ENCODE results near the gene GTPBP4. TPM values are rescaled to one million over a fixed set of nuclear protein-coding genes. Genes with fewer than 3 reads are reported as not detected.
A peak's percentile ranks its signal among the peaks of the same experiment; 100 is the strongest.

Gene GTPBP4
- total RNA-seq, 1 donor = 26.5 TPM

DNA sequence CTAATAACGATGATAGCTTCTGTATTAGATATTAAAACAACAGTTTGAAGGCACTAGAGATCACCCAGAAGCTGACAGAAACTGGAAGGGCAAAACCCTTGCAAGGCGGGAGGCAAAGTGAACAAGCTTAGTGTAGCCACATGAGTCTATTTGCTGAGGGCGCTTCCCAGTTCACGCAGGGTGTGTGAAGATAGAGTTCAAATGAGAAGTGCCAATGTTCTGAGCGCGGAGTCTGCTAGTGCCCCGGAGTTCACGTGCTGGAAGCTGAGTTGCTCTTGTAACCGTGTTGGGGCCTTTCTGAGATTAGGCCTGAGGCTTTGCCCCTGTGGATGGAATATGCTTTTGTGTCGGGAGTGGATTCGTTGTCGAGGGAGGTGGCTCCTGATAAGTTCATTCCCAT is 16.6 kb upstream of the GTPBP4 start:
- H3K4me3 ChIP-seq (ENCODE audit: low read depth, low read length) = no peak overlapping the region
- TF ChIP-seq, protein P1, sequence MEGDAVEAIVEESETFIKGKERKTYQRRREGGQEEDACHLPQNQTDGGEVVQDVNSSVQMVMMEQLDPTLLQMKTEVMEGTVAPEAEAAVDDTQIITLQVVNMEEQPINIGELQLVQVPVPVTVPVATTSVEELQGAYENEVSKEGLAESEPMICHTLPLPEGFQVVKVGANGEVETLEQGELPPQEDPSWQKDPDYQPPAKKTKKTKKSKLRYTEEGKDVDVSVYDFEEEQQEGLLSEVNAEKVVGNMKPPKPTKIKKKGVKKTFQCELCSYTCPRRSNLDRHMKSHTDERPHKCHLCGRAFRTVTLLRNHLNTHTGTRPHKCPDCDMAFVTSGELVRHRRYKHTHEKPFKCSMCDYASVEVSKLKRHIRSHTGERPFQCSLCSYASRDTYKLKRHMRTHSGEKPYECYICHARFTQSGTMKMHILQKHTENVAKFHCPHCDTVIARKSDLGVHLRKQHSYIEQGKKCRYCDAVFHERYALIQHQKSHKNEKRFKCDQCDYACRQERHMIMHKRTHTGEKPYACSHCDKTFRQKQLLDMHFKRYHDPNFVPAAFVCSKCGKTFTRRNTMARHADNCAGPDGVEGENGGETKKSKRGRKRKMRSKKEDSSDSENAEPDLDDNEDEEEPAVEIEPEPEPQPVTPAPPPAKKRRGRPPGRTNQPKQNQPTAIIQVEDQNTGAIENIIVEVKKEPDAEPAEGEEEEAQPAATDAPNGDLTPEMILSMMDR (IDR thresholded peaks at IDR 0.05; ENCODE audit: insufficient read depth, low read length) = no peak
- no peak for DNase-seq (ENCODE audit: low read depth)

DNA sequence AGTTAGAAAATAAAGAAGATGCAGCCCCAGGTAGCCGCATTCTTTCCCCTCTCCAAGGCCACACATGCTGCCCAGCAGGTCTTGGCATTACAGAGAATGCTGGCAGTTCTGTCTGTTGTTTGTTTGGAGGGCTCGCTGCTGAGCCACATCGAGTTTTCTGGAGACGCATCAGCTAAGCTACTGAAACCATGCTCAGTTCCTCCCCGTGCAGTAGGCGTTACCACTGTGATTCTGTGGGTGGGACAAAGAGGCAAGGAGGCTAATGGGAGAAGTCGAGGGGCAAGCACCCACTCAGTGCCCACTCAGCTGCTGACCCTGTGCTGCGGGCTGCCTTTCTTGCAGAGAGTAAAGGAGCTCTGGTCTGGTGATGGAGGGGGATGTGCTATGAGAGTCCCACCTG is 15.5 kb upstream of the GTPBP4 start:
- no peak overlapping the region for H3K4me3 ChIP-seq (ENCODE audit: low read depth, low read length)
- TF ChIP-seq, protein P1 (IDR thresholded peaks at IDR 0.05; ENCODE audit: insufficient read depth, low read length) = no peak
- no peak for DNase-seq (ENCODE audit: low read depth)

GRCh38 chr10:974038-974784 is 14.0 kb upstream of the GTPBP4 start:
- TF ChIP-seq, protein P1 (IDR thresholded peaks at IDR 0.05; ENCODE audit: insufficient read depth, low read length) = no peak
- H3K4me3 ChIP-seq (ENCODE audit: low read depth, low read length) = no peak overlapping the region
- peak; percentile 27 for DNase-seq (ENCODE audit: low read depth)

DNA sequence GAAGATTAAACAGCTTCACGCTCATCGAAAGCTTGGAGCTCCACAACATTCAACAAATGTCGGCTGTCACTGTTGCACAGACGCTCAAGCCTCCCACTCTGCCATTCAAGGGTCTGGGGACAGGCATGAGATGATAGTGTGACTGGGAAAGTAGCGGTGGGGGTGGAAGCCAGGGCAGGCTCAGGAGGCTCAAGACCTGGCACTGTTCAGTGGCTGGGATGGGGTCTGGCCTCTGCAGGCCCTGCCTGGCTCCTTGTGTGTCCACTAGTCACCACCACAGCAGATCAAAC is 13.5 kb upstream of the GTPBP4 start:
- no peak overlapping the region for H3K4me3 ChIP-seq (ENCODE audit: low read depth, low read length)
- TF ChIP-seq, protein P1 (IDR thresholded peaks at IDR 0.05; ENCODE audit: insufficient read depth, low read length) = no peak
- DNase-seq (ENCODE audit: low read depth) = no peak

DNA sequence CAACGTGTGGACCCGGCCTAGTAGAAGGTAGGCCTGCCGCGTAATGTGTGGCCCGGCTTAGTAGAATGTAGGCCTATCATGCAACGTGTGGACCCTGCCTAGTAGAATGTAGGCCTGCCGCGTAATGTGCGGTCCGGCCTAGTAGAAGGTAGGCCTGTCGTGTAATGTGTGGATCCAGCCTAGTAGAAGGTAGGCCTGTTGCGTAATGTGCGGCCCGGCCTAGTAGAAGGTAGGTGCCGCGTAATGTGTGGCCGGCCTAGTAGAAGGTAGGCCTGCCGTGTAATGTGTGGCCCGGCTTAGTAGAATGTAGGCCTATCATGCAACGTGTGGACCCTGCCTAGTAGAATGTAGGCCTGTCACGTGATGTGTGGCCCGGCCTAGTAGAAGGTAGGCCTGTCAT is 11.9 kb upstream of the GTPBP4 start:
- TF ChIP-seq, protein P1 (IDR thresholded peaks at IDR 0.05; ENCODE audit: insufficient read depth, low read length) = no peak

GRCh38 chr10:978826-979421 is 9.3 kb upstream of the GTPBP4 start:
- no peak overlapping the region for H3K4me3 ChIP-seq (ENCODE audit: low read depth, low read length)
- DNase-seq (ENCODE audit: low read depth) = no peak
- TF ChIP-seq, protein P1 (IDR thresholded peaks at IDR 0.05; ENCODE audit: insufficient read depth, low read length) = no peak

More for the DNA sequence above, 11.9 kb upstream of the GTPBP4 start:
- H3K4me3 ChIP-seq (ENCODE audit: low read depth, low read length) = no peak overlapping the region
- no peak for DNase-seq (ENCODE audit: low read depth)
